Gastroesophageal sphincter (tissue), 3 donors: ENCODE results near the gene CIZ1.

Experiments used
- CTCF ChIP-seq, 4 experiments: fragments of 200-600 bp in 2 of 4; fragments of 450-650 bp in 2 of 4; sonication (generic) in 1 of 4; IDR thresholded peaks; one replicate each; pipeline ENCODE4 v1.5.1; 2017 to 2019; ENCODE audit warnings: antibody characterized with exemption in 4 of 4, mild to moderate bottlenecking in 2 of 4, moderate library complexity in 2 of 4
- POLR2A ChIP-seq, 2 donors: fragments of 450-650 bp; IDR thresholded peaks; one replicate each; pipeline ENCODE4 v1.6.1; 2017; ENCODE audit warnings: antibody characterized with exemption in 2 of 2, mild to moderate bottlenecking in 2 of 2, moderate library complexity in 1 of 2

GRCh38 chr9:128163523-128164306, 27.7 kb downstream of the CIZ1 start:
- TF ChIP-seq POLR2A (IDR thresholded peaks at IDR 0.05) (no peak), CTCF (IDR thresholded peaks at IDR 0.05) (no peak)
